ENCODE measurements around the gene C14orf132.

DNA sequence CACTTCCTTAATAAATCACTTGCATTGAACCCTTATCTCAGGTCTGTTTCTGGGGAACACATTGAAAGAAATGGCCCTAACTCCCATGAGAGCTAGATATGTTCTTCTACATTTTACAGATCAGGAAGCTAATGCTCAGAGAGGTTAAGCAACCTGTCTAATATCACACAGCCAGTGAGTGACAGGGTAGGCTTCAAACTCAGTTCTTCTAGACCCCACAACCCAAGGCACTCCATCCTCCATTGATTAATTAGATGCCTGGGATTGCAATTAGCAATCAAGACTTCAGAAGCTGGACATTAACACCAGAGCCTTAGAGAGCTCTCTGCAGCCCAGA, 59.8 kb downstream of the C14orf132 start:
- TF ChIP-seq EZH2 (IDR thresholded peaks at IDR 0.05; ENCODE audit: low read length, missing control alignments) = no peak
- TF ChIP-seq, protein P1, sequence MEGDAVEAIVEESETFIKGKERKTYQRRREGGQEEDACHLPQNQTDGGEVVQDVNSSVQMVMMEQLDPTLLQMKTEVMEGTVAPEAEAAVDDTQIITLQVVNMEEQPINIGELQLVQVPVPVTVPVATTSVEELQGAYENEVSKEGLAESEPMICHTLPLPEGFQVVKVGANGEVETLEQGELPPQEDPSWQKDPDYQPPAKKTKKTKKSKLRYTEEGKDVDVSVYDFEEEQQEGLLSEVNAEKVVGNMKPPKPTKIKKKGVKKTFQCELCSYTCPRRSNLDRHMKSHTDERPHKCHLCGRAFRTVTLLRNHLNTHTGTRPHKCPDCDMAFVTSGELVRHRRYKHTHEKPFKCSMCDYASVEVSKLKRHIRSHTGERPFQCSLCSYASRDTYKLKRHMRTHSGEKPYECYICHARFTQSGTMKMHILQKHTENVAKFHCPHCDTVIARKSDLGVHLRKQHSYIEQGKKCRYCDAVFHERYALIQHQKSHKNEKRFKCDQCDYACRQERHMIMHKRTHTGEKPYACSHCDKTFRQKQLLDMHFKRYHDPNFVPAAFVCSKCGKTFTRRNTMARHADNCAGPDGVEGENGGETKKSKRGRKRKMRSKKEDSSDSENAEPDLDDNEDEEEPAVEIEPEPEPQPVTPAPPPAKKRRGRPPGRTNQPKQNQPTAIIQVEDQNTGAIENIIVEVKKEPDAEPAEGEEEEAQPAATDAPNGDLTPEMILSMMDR (conservative IDR thresholded peaks at IDR 0.05 in 1 of 2, IDR thresholded peaks at IDR 0.05 in 1 of 2; ENCODE audit: low read depth in 1 of 2, low read length in 2 of 2) = no peak
